HepG2 (cell line): Measurements from ENCODE around the gene TAB2. TPM values are rescaled to one million over a fixed set of nuclear protein-coding genes. Genes with fewer than 3 reads are reported as not detected.
A peak's percentile ranks its signal among the peaks of the same experiment; 100 is the strongest.

Experiments used
- ASH2L ChIP-seq: fragments of 300-600, 200-600 bp; sonication (generic); IDR thresholded peaks from 2 replicates; pipeline ENCODE4 v1.7.0; 2017; ENCODE audit warnings: low read depth, mild to moderate bottlenecking, moderate library complexity, mixed read lengths, low read length; ENCODE audit not compliant: insufficient read length
- CENPBD1 ChIP-seq: sonication (generic); formaldehyde crosslinking; IDR thresholded peaks from 2 replicates; pipeline ENCODE4 v1.8.0; 2022; ENCODE audit warnings: missing genetic modification reagents, low read depth, mild to moderate bottlenecking, borderline replicate concordance
- KDM1A ChIP-seq: IDR thresholded peaks from 2 replicates; pipeline ENCODE4 v1.6.1; 2016; ENCODE audit warnings: missing compliant biosample characterization
- MAZ ChIP-seq, 2 experiments: sonication (generic) in 1 of 2; formaldehyde crosslinking in 1 of 2; IDR thresholded peaks; 2 replicates each; pipeline versions ENCODE4 v1.5.0 to v1.6.1; 2012 to 2020; ENCODE audit warnings: low read depth in 2 of 2, mild to moderate bottlenecking in 2 of 2, borderline replicate concordance in 1 of 2, improper control_type of control experiment in 1 of 2, low read length in 1 of 2, missing genetic modification reagents in 1 of 2, moderate library complexity in 1 of 2
- RAD21 ChIP-seq: fragments of 450-650 bp; formaldehyde crosslinking; IDR thresholded peaks from 2 replicates; pipeline ENCODE4 v1.5.0; 2020; ENCODE audit warnings: mild to moderate bottlenecking
- SATB2 ChIP-seq: sonication (generic); formaldehyde crosslinking; IDR thresholded peaks from 2 replicates; pipeline ENCODE4 v1.5.0; 2020; ENCODE audit warnings: missing genetic modification reagents
- SKI ChIP-seq: fragments of 450-650 bp; IDR thresholded peaks from one replicate; pipeline ENCODE4 v1.6.1; 2018; ENCODE audit warnings: mild to moderate bottlenecking; ENCODE audit not compliant: partially characterized antibody
- SRSF9 ChIP-seq: fragments of 200-400 bp; formaldehyde crosslinking; IDR thresholded peaks from 2 replicates; pipeline ENCODE4 v1.6.1; 2018; ENCODE audit warnings: borderline replicate concordance, mild to moderate bottlenecking, low read depth, low read length; ENCODE audit not compliant: insufficient read depth, poor library complexity, severe bottlenecking
- TBL1XR1 ChIP-seq: fragments of 150-350 bp; IDR thresholded peaks from 2 replicates; pipeline ENCODE4 v1.6.1; 2014; ENCODE audit warnings: borderline replicate concordance, low read length; ENCODE audit not compliant: partially characterized antibody
- TEAD2 ChIP-seq: sonication (generic); formaldehyde crosslinking; IDR thresholded peaks from 2 replicates; pipeline ENCODE4 v1.9.0; 2021; ENCODE audit warnings: missing genetic modification reagents
- ZBTB37 ChIP-seq: sonication (generic); formaldehyde crosslinking; IDR thresholded peaks from 2 replicates; pipeline ENCODE4 v1.4.0; 2020; ENCODE audit warnings: mild to moderate bottlenecking, missing genetic modification reagents
- ZNF17 ChIP-seq: sonication (generic); formaldehyde crosslinking; IDR thresholded peaks from 2 replicates; pipeline ENCODE4 v1.5.0; 2020; ENCODE audit warnings: mild to moderate bottlenecking, missing genetic modification reagents
- ZNF451 ChIP-seq: sonication (generic); formaldehyde crosslinking; IDR thresholded peaks from 2 replicates; pipeline ENCODE4 v1.5.0; 2020; ENCODE audit warnings: mild to moderate bottlenecking, missing genetic modification reagents
- ZNF564 ChIP-seq: sonication (generic); formaldehyde crosslinking; IDR thresholded peaks from 2 replicates; pipeline ENCODE4 v1.8.1; 2023; ENCODE audit warnings: mild to moderate bottlenecking, missing genetic modification reagents
- polyA plus RNA-seq, 8 experiments: library from polyadenylated mRNA; depleted of rRNA in 3 of 8; stranded (reverse) in 7 of 8; unstranded in 1 of 8; fragments of >200 nt; fragmentation: Illumina TruSeq in 4 of 8; extraction: Trizol in 4 of 8; gene quantifications; 2 replicates each; pipeline versions ENCODE4 v1.2.1 to v1.2.3, GENCODE V29; 2011 to 2016; ENCODE audit warnings: low read depth in 4 of 8, missing spikeins in 1 of 8, mixed read lengths in 1 of 8; ENCODE audit not compliant: insufficient read depth in 1 of 8
- total RNA-seq, 5 experiments: library from RNA; depleted of rRNA; stranded (reverse); fragments of >200 nt; fragmentation: Illumina TruSeq; extraction: Trizol; gene quantifications; 2 replicates each; pipeline ENCODE4 v1.2.3, GENCODE V29; 2016; ENCODE audit warnings: low read depth in 1 of 5
- TF ChIP-seq, protein P1 (sequence below): sonication (generic); formaldehyde crosslinking; IDR thresholded peaks from 2 replicates; pipeline ENCODE4 v1.4.0; 2020; ENCODE audit warnings: missing genetic modification reagents, borderline replicate concordance
- TF ChIP-seq, protein P2 (sequence below): sonication (generic); formaldehyde crosslinking; IDR thresholded peaks from 2 replicates; pipeline ENCODE4 v1.5.0; 2020; ENCODE audit warnings: mild to moderate bottlenecking, missing genetic modification reagents
- TF ChIP-seq, protein P3 (sequence below): sonication (generic); formaldehyde crosslinking; IDR thresholded peaks from 2 replicates; pipeline ENCODE4 v1.9.0; 2021; ENCODE audit warnings: missing genetic modification reagents, borderline replicate concordance

TAB2 gene
- total and polyA plus RNA-seq, 2 of the 13 experiments (the other 11 are each of a cell fraction or from before 2014, with no cell fraction given), result 23.7 to 50.2 TPM

- TF ChIP-seq, protein P1, sequence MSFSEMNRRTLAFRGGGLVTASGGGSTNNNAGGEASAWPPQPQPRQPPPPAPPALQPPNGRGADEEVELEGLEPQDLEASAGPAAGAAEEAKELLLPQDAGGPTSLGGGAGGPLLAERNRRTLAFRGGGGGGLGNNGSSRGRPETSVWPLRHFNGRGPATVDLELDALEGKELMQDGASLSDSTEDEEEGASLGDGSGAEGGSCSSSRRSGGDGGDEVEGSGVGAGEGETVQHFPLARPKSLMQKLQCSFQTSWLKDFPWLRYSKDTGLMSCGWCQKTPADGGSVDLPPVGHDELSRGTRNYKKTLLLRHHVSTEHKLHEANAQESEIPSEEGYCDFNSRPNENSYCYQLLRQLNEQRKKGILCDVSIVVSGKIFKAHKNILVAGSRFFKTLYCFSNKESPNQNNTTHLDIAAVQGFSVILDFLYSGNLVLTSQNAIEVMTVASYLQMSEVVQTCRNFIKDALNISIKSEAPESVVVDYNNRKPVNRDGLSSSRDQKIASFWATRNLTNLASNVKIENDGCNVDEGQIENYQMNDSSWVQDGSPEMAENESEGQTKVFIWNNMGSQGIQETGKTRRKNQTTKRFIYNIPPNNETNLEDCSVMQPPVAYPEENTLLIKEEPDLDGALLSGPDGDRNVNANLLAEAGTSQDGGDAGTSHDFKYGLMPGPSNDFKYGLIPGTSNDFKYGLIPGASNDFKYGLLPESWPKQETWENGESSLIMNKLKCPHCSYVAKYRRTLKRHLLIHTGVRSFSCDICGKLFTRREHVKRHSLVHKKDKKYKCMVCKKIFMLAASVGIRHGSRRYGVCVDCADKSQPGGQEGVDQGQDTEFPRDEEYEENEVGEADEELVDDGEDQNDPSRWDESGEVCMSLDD, result peak; percentile 18; the same call in 1 of the 2 replicates
- no peak for TF ChIP-seq TBL1XR1
- TF ChIP-seq ZNF564 (CRISPR knock-in tag), result no peak
- TF ChIP-seq ZNF17 (CRISPR knock-in tag), result no peak
- no peak for TF ChIP-seq TEAD2
- no peak for TF ChIP-seq SATB2
- peak; percentile 68 for TF ChIP-seq RAD21 (CRISPR knock-in tag)
- no peak; the same call in 1 of the 2 replicates for TF ChIP-seq MAZ (IDR thresholded peaks at IDR 0.05; ENCODE audit: borderline replicate concordance, low read depth, low read length)
- TF ChIP-seq MAZ (CRISPR knock-in tag; IDR thresholded peaks at IDR 0.05; ENCODE audit: low read depth), result peak; percentile 85
- TF ChIP-seq ASH2L, result peak; percentile 94
- TF ChIP-seq ZNF451 (CRISPR knock-in tag), result peak; percentile 81
- TF ChIP-seq CENPBD1, result no peak
- TF ChIP-seq, protein P2, sequence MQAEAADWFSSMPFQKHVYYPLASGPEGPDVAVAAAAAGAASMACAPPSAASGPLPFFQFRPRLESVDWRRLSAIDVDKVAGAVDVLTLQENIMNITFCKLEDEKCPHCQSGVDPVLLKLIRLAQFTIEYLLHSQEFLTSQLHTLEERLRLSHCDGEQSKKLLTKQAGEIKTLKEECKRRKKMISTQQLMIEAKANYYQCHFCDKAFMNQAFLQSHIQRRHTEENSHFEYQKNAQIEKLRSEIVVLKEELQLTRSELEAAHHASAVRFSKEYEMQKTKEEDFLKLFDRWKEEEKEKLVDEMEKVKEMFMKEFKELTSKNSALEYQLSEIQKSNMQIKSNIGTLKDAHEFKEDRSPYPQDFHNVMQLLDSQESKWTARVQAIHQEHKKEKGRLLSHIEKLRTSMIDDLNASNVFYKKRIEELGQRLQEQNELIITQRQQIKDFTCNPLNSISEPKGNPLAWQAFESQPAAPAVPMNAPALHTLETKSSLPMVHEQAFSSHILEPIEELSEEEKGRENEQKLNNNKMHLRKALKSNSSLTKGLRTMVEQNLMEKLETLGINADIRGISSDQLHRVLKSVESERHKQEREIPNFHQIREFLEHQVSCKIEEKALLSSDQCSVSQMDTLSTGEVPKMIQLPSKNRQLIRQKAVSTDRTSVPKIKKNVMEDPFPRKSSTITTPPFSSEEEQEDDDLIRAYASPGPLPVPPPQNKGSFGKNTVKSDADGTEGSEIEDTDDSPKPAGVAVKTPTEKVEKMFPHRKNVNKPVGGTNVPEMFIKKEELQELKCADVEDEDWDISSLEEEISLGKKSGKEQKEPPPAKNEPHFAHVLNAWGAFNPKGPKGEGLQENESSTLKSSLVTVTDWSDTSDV (CRISPR knock-in tag), result no peak
- TF ChIP-seq, protein P3, sequence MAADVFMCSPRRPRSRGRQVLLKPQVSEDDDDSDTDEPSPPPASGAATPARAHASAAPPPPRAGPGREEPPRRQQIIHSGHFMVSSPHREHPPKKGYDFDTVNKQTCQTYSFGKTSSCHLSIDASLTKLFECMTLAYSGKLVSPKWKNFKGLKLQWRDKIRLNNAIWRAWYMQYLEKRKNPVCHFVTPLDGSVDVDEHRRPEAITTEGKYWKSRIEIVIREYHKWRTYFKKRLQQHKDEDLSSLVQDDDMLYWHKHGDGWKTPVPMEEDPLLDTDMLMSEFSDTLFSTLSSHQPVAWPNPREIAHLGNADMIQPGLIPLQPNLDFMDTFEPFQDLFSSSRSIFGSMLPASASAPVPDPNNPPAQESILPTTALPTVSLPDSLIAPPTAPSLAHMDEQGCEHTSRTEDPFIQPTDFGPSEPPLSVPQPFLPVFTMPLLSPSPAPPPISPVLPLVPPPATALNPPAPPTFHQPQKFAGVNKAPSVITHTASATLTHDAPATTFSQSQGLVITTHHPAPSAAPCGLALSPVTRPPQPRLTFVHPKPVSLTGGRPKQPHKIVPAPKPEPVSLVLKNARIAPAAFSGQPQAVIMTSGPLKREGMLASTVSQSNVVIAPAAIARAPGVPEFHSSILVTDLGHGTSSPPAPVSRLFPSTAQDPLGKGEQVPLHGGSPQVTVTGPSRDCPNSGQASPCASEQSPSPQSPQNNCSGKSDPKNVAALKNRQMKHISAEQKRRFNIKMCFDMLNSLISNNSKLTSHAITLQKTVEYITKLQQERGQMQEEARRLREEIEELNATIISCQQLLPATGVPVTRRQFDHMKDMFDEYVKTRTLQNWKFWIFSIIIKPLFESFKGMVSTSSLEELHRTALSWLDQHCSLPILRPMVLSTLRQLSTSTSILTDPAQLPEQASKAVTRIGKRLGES (CRISPR knock-in tag), result no peak
- TF ChIP-seq ZBTB37, result no peak
- peak; percentile 91 for TF ChIP-seq SKI
- no peak for TF ChIP-seq KDM1A (CRISPR knock-in tag)
- TF ChIP-seq SRSF9, result no peak
Measured at GRCh38 chr6:149316740-149317643, 520 bp upstream of the TAB2 start (continued).
